Smooth muscle cell (in vitro differentiated cells): ENCODE data around the gene FOXK2. TPM values are rescaled to one million over a fixed set of nuclear protein-coding genes. Genes with fewer than 3 reads are reported as not detected.
A peak's percentile ranks its signal among the peaks of the same experiment; 100 is the strongest.

Experiments
- DNase-seq: peaks from one replicate; lab custom pipeline; 2025; ENCODE audit not compliant: unreplicated experiment; lab: John Stamatoyannopoulos, UW
- H2AFZ ChIP-seq: fragments of 200-600 bp; sonication (generic); 2 replicates; pipeline ENCODE4 v1.6.0; 2016; ENCODE audit warnings: antibody characterized with exemption, low read depth, mild to moderate bottlenecking
- H3F3A ChIP-seq: fragments of 200-600 bp; sonication (generic); 2 replicates; pipeline ENCODE4 v1.6.0; 2017; ENCODE audit warnings: antibody characterized with exemption, low read depth
- H3K27ac ChIP-seq: fragments of 200-600 bp; sonication (generic); 2 replicates; pipeline ENCODE4 v1.5.1; 2016; ENCODE audit warnings: low read depth, mild to moderate bottlenecking
- H3K27me3 ChIP-seq: fragments of 200-600 bp; sonication (generic); 2 replicates; pipeline ENCODE4 v1.6.1; 2016; ENCODE audit warnings: low read depth, mild to moderate bottlenecking
- H3K36me3 ChIP-seq: fragments of 200-600 bp; sonication (generic); 2 replicates; pipeline ENCODE4 v1.5.1; 2016; ENCODE audit warnings: low read depth
- H3K4me1 ChIP-seq: fragments of 200-600 bp; sonication (generic); 2 replicates; pipeline ENCODE4 v1.5.1; 2016; ENCODE audit warnings: low read depth
- H3K4me2 ChIP-seq: fragments of 200-600 bp; sonication (generic); 2 replicates; pipeline ENCODE4 v1.6.0; 2016; ENCODE audit warnings: mild to moderate bottlenecking
- H3K4me3 ChIP-seq: fragments of 200-600 bp; sonication (generic); 2 replicates; pipeline ENCODE4 v1.5.1; 2016; ENCODE audit warnings: mild to moderate bottlenecking
- H3K79me2 ChIP-seq: fragments of 200-600 bp; sonication (generic); 2 replicates; pipeline ENCODE4 v1.6.0; 2016; ENCODE audit warnings: low read depth, mild to moderate bottlenecking
- H3K9ac ChIP-seq: fragments of 200-600 bp; sonication (generic); 2 replicates; pipeline ENCODE4 v1.6.0; 2016; ENCODE audit warnings: low read depth
- H3K9me3 ChIP-seq: fragments of 200-600 bp; sonication (generic); replicated peaks from 2 replicates; pipeline ENCODE4 v1.5.1; 2016; ENCODE audit warnings: low read depth
- H4K20me1 ChIP-seq: fragments of 200-600 bp; sonication (generic); 2 replicates; pipeline ENCODE4 v1.6.0; 2016; ENCODE audit warnings: low read depth
- WGBS: methylation state at CpG from one replicate; pipeline ENCODE4 v1.1.7; 2016; ENCODE audit warnings: low lambda C conversion rate; 5-methylcytosine and 5-hydroxymethylcytosine counted together
- polyA plus RNA-seq: library from polyadenylated mRNA; unstranded; fragments of >200 nt; fragmentation: Nextera tagmentation; extraction: Ambion mirVana; gene quantifications from 2 replicates; pipeline ENCODE4 v1.2.1, GENCODE V29; 2016
- total RNA-seq: library from RNA; depleted of rRNA; stranded (reverse); fragments of >200 nt; gene quantifications from 2 replicates; pipeline ENCODE4 v1.2.3, GENCODE V29; 2014
- TF ChIP-seq, protein P1 (sequence below): fragments of 200-600 bp; sonication (generic); IDR thresholded peaks from 2 replicates; pipeline ENCODE4 v1.5.1; 2017; ENCODE audit warnings: borderline replicate concordance, mild to moderate bottlenecking, antibody characterized with exemption; ENCODE audit not compliant: insufficient read depth, poor library complexity, severe bottlenecking

The FOXK2 gene
- total and polyA plus RNA-seq, 2 experiments from 2014 or later = 25.9 to 27.1 TPM

DNA sequence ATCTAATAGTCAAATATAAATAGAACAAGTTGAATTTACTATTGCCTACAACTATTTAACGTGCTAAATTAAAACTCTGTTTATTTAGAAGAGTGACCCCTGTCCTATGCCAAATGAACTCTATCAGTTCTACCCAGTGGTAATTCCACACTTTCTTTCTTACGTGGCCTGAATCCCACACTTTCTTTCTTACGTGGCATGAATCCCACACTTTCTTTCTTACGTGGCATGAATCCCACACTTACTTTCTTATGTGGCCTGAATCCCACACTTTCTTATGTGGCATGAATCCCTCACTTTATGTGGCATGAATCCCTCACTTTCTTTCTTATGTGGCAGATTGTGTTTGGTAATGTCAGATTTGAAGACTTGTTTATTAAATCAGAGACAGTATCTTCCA lies 6.2 kb downstream of the FOXK2 start:
- peak overlapping the region; percentile 43 for H3K27ac ChIP-seq
- H3K4me1 ChIP-seq = peaks cover 10% of the 10 kb centered on the region
- no peaks in the 10 kb centered on the region for H3K36me3 ChIP-seq
- no peaks in the 10 kb centered on the region for H3K9me3 ChIP-seq
- H2AFZ ChIP-seq = no peak overlapping the region
- no peaks in the 10 kb centered on the region for H3K27me3 ChIP-seq
- no peak overlapping the region for H3K4me2 ChIP-seq
- H3K9ac ChIP-seq = no peak overlapping the region
- no peak overlapping the region for H3K4me3 ChIP-seq
- no peak for DNase-seq
- 88% methylated on average over 4 of the region's 4 CpGs for WGBS
- TF ChIP-seq, protein P1, sequence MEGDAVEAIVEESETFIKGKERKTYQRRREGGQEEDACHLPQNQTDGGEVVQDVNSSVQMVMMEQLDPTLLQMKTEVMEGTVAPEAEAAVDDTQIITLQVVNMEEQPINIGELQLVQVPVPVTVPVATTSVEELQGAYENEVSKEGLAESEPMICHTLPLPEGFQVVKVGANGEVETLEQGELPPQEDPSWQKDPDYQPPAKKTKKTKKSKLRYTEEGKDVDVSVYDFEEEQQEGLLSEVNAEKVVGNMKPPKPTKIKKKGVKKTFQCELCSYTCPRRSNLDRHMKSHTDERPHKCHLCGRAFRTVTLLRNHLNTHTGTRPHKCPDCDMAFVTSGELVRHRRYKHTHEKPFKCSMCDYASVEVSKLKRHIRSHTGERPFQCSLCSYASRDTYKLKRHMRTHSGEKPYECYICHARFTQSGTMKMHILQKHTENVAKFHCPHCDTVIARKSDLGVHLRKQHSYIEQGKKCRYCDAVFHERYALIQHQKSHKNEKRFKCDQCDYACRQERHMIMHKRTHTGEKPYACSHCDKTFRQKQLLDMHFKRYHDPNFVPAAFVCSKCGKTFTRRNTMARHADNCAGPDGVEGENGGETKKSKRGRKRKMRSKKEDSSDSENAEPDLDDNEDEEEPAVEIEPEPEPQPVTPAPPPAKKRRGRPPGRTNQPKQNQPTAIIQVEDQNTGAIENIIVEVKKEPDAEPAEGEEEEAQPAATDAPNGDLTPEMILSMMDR = no peak
- H4K20me1 ChIP-seq = peaks cover 100% of the 10 kb centered on the region
- H3K79me2 ChIP-seq = peaks cover 99% of the 10 kb centered on the region
- H3F3A ChIP-seq = no peaks in the 10 kb centered on the region

DNA sequence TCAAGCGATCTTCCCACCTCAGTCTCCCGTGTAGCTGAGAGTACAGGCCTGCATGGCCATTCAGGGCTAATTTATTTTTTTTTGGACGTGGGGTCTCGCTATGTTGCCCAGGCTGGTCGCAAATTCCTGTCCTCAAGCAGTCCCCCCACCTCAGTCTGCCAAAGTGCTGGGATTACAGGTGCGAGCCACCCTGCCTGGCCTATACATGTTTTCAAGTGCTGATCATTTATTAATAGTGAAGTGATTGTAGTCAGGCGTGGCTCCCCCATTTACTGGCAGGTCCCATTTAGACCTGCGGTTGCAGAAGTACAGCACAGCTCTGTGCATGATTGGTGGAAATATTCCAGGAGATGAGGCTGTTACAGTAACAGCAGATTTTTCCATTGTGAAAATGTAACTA lies 8.4 kb downstream of the FOXK2 start:
- Histone ChIP-seq H3K4me1 (peaks cover 15% of the 10 kb centered on the region), H3K27ac (peak overlapping the region; percentile 67), H3K9ac (no peak overlapping the region), H4K20me1 (peaks cover 100% of the 10 kb centered on the region), H3K36me3 (no peaks in the 10 kb centered on the region), H2AFZ (no peak overlapping the region), H3K4me3 (no peak overlapping the region), H3K27me3 (no peaks in the 10 kb centered on the region), H3K4me2 (no peak overlapping the region), H3K9me3 (no peaks in the 10 kb centered on the region), H3F3A (no peaks in the 10 kb centered on the region), H3K79me2 (peaks cover 99% of the 10 kb centered on the region)
- WGBS = 93% methylated on average over 8 of the region's 8 CpGs
- no peak for DNase-seq
- TF ChIP-seq, protein P1 = no peak

GRCh38 chr17:82528484-82529265 lies 9.1 kb downstream of the FOXK2 start:
- Histone ChIP-seq H2AFZ (no peak overlapping the region), H3K27ac (peak overlapping the region; percentile 67), H3K4me3 (no peak overlapping the region), H3F3A (no peaks in the 10 kb centered on the region), H3K4me1 (peaks cover 15% of the 10 kb centered on the region), H3K9me3 (no peaks in the 10 kb centered on the region), H3K27me3 (no peaks in the 10 kb centered on the region), H3K9ac (no peak overlapping the region), H3K36me3 (no peaks in the 10 kb centered on the region), H3K4me2 (no peak overlapping the region), H4K20me1 (peaks cover 100% of the 10 kb centered on the region), H3K79me2 (peaks cover 99% of the 10 kb centered on the region)
- 81% methylated on average over 17 of the region's 17 CpGs for WGBS
- TF ChIP-seq, protein P1 = peak; percentile 11
- DNase-seq = no peak

DNA sequence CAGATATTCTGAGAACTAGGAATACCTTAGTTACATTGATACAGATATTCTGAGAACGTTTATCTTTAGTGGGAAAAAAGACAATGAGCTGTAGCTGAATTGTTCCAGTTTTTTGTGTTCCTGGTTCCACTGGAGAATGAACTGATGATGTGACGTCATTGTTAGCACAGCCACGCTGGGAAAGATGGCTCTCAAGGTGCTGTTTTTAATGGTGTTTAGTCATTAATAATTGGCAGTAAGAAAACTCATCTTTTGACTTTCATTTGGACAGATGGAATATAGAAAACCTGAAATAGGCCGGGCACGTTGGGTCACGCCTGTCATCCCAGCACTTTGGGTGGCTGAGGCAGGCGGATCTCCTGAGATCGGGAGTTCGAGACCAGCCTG lies 10.4 kb downstream of the FOXK2 start:
- Histone ChIP-seq H3K36me3 (no peaks in the 10 kb centered on the region), H3K27me3 (no peaks in the 10 kb centered on the region), H2AFZ (no peak overlapping the region), H3K9me3 (no peaks in the 10 kb centered on the region), H3K27ac (peak overlapping the region; percentile 67), H3K4me3 (no peak overlapping the region), H3K4me1 (peaks cover 15% of the 10 kb centered on the region), H3F3A (peaks cover 2% of the 10 kb centered on the region), H3K4me2 (no peak overlapping the region), H3K79me2 (peaks cover 99% of the 10 kb centered on the region), H3K9ac (peak overlapping the region; percentile 10), H4K20me1 (peaks cover 100% of the 10 kb centered on the region)
- no peak for DNase-seq
- TF ChIP-seq, protein P1 = no peak
- WGBS = 89% methylated on average over 9 of the region's 9 CpGs
